HPDE6-E6E7 (cell line): ENCODE results near the gene ZACN.

ENCODE experiments used
- DNase-seq: peaks from one replicate; pipeline ENCODE4 v3.0.0; 2011; ENCODE audit warnings: missing footprints; ENCODE audit errors: extremely low spot score

Gene ZACN

GRCh38 chr17:76102944-76103273, 23.9 kb downstream of the ZACN start:
- DNase-seq: no peak

DNA sequence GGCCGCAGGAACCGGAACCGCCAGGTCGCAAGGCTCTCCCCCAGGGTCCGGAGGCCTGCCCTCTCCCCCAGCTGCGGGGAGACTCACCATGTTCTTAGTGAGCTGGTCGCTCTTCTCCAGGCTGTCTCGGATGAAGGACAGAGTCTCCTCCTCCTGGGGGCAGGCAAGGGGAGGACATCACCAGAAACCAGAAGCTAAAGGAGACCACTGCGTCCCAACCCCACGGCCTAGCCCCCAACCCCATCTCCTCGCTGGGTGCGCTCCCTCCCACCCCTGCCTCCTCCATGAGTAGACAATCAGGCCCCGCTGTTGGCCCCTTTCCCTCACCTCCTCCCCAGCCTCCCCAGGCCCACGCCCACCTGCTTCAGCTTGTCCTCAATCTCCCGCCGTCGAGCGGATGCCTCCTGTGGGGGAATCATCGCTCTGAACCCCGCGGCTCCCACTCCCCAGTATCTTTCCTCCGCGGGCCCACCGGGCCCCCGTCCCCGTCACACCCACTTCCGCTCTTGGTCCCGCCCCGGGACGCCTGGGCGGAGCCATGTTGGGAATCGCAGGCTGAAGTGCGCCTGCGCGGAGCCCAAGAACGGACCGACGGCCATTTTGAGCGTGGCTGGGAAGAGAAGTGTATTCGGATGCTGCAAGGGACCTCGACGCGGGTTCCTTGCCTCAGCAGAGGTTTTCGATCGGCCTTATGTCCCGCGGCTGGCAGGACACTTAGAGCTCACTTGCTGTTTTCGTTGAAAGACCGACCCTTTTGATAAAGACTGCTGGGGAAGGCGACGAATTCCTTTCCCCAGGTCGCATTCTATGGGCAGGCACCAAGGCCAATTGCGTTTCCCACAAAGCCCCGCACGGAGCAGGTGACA, 24.5 kb downstream of the ZACN start, which contains the start of gene EXOC7:
Gene EXOC7 (minus strand): TSS at position 514 of the 866 bp plus-strand sequence. CDS start 95 bp downstream, at position 419.
- peak; percentile 97 for DNase-seq

GRCh38 chr17:76104140-76104895, 25.3 kb downstream of the ZACN start:
- DNase-seq: no peak

- DNase-seq: no peak
Observed at GRCh38 chr17:76104896-76105231, 25.9 kb downstream of the ZACN start.

GRCh38 chr17:76106703-76107102, 27.7 kb downstream of the ZACN start:
- DNase-seq: no peak

DNA sequence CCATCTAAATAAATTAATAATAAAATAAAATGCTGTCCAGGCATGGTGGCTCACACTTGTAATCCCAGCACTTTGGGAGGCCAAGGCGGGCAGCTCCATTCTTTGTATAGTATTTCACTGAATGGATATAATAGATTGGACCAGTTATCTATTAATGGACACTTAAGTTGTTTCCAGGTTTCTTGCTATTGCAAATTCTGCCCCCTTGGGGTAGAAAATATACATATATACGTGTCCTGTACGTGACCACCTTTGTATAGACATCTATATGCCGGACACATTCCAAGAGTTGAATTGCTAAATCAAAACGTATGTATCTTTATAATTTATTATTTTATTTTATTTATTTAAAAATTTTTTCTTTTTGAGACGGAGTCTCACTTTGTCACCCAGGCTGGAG, 28.5 kb downstream of the ZACN start:
- DNase-seq: no peak

- no peak for DNase-seq
Observed at GRCh38 chr17:76111956-76112355, 33.0 kb downstream of the ZACN start.

- no peak for DNase-seq
Observed at GRCh38 chr17:76115138-76115754, 36.3 kb downstream of the ZACN start.

DNA sequence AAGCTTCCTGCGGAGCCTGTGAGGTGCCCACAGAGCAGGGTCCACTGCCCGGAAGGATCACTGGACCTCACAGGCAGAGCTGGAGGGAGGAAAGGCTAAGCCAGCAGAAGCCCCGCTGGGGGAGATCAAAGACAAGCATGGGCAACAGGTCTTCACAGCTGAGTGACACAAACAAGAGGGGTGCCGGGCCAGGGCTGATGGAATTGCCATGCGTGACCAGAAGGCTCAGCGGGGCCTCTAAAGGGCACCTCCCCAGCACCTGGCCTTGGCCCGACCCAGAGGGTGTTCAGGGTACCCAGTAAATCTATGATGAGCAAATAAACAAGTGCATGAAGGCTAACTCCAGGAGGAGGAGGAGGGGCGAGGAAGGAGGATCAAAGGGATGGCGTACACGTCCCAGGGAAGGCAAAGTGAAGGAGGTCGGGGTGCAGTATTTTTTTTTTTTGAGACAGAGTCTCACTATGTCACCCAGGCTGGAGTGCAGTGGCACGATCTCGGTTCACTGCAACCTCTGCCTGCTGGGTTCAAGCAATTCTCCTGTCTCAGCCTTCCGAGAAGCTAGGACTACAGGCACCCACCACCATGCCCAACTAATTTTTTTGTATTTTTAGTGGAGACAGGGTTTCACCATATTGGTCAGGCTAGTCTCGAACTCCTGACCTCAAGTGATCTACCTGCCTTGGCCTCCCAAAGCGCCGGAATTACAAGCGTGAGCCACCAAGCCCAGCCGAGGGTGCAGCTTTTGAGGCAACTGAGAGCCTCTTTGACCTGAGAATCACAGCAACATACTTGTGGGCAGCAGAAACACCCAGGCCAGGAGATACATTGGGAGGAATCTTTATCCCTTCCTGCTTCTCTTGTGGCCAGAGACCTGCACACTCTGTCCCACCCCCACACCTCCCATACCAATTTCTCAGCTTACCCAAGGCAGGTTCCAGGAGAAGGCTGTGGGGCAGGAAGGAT, 40.7 kb downstream of the ZACN start:
- DNase-seq: no peak

GRCh38 chr17:76120658-76121008, 41.7 kb downstream of the ZACN start:
- DNase-seq: no peak

- DNase-seq: no peak
Observed at GRCh38 chr17:76121932-76122430, 43.0 kb downstream of the ZACN start.

DNA sequence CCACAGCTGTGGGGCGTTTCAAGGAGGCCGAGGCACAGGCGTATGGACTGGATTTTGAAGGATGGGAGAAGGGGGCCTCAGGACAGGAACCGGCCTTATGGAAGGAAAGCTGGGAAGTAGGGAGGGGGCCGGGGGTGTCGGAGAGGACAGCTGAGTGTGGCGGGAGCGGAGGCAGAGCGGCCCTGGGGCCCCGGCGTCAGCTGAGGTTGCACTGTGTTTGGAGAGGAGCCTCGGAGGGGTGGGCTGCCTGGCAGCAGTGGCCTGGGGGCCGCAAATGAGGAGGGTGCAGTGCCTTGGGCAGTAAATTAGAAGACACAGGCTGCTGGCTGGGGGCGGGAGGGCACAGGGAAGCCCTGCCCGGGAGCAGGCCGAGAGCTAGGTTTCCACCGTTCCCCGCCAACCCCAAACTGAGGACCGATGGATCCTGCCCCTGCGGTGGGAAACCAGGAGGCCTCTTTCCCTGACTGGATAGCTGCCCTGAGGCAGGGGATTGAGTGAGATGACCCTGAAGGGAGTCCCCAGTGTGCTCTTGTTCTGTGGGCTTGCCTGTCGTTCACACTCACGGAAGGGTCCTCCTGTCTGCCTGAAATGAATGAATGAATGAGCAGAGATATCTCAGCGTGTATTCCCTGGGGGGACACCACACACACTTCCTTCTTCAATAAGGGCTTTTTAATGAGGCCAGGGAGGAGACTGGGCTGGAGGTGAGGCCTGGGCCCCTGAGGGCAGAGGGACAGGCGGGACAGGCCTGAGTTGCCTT, 43.6 kb downstream of the ZACN start:
- DNase-seq: no peak

- DNase-seq: no peak
Observed at GRCh38 chr17:76123191-76123499, 44.2 kb downstream of the ZACN start.

DNA sequence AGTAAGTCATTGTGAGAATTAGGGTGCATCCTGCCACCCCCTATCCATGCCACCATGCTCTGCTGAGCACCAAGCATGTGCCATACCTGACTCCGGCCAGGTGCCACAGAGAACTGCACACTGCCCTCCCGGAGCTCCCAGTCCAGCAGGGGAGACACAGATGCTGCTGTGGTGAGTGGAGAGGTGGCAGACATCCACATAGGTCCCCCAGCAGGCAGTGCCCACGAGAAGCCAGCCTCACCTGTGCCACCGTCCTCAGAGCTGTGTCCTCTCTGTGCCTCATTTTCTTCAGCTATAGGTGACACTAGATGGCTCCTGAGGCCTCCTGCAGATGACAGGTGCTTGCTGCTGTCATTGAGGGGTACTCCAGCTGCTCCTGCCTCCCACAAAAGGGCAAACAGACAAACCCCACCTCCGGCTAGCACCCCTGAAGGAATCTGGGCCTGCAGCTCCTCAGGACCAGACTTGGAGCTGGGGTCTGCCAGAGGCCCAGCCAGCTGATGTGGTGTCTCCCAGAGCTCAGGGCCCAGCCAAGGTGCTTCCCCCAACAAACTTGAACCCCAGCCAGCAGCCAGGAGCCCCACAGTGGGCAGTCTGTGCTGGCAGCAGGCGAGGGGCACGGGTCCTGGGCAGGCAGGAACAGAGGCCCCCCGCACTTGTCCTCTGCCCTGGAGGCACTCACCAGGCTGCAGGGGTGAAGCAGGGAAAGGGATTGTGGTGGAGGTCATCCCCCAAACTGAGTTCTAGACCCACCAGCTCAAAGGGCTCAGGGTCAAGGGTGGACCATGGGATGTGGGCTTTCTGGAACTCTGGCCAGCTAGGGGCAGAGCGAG, 45.0 kb downstream of the ZACN start:
- no peak for DNase-seq

GRCh38 chr17:76124582-76125390, 45.8 kb downstream of the ZACN start:
- DNase-seq: no peak

DNA sequence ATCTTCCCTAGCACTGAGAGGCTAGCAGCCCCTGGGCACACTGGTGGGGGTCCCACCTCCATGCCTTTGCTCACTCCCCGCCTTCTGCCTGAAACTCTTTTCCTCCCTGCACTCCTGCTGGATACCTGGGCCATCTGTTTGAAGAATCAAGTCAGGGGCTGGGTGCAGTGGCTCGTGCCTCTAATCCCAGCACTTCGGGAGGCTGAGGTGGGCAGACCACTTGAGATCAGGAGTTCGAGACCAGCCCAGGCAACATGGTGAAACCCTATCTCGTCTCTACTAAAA, 46.4 kb downstream of the ZACN start:
- DNase-seq: no peak

- no peak for DNase-seq
Observed at GRCh38 chr17:76125922-76126321, 46.9 kb downstream of the ZACN start.

GRCh38 chr17:76130473-76130872, 51.5 kb downstream of the ZACN start:
- no peak for DNase-seq

- DNase-seq: no peak
Observed at GRCh38 chr17:76131051-76131691, 52.2 kb downstream of the ZACN start.
